GM23248 (cell line): Measurements from ENCODE around the gene ADGRF1. TPM values are rescaled to one million over a fixed set of nuclear protein-coding genes. Genes with fewer than 3 reads are reported as not detected.

Source experiments
- DNase-seq: peaks from one replicate; pipeline ENCODE4 v3.0.0-alpha.2; 2015
- H2AFZ ChIP-seq: fragments of 200-600 bp; sonication (generic); 2 replicates; pipeline ENCODE4 v1.6.1; 2016; ENCODE audit warnings: antibody characterized with exemption
- H3F3A ChIP-seq: fragments of 200-600 bp; sonication (generic); 2 replicates; pipeline ENCODE4 v1.6.1; 2016; ENCODE audit warnings: mild to moderate bottlenecking, antibody characterized with exemption, mixed run types; ENCODE audit not compliant: insufficient read depth
- H3K27ac ChIP-seq: fragments of 200-600 bp; sonication (generic); 2 replicates; pipeline ENCODE4 v1.5.1; 2016; ENCODE audit warnings: mild to moderate bottlenecking
- H3K27me3 ChIP-seq: fragments of 200-600 bp; sonication (generic); replicated peaks from 2 replicates; pipeline ENCODE4 v1.6.1; 2016; ENCODE audit warnings: mild to moderate bottlenecking; ENCODE audit not compliant: insufficient read depth
- H3K36me3 ChIP-seq: fragments of 200-600 bp; sonication (generic); 2 replicates; pipeline ENCODE4 v1.6.1; 2016; ENCODE audit warnings: low read depth, mild to moderate bottlenecking
- H3K4me1 ChIP-seq: fragments of 200-600 bp; sonication (generic); 2 replicates; pipeline ENCODE4 v1.6.1; 2016; ENCODE audit warnings: mild to moderate bottlenecking; ENCODE audit not compliant: insufficient read depth
- H3K4me2 ChIP-seq: fragments of 200-600 bp; sonication (generic); one replicate; pipeline ENCODE4 v1.6.1; 2016; ENCODE audit warnings: mild to moderate bottlenecking; ENCODE audit not compliant: unreplicated experiment
- H3K4me3 ChIP-seq: fragments of 200-600 bp; sonication (generic); 2 replicates; pipeline ENCODE4 v1.5.1; 2016; ENCODE audit warnings: mild to moderate bottlenecking
- H3K79me2 ChIP-seq: fragments of 200-600 bp; sonication (generic); 2 replicates; pipeline ENCODE4 v1.6.1; 2016; ENCODE audit warnings: mild to moderate bottlenecking; ENCODE audit not compliant: insufficient read depth
- H3K9ac ChIP-seq: fragments of 200-600 bp; sonication (generic); 2 replicates; pipeline ENCODE4 v1.6.1; 2016; ENCODE audit warnings: mild to moderate bottlenecking
- H3K9me2 ChIP-seq: fragments of 200-600 bp; sonication (generic); 2 replicates; pipeline ENCODE4 v1.6.1; 2016; ENCODE audit warnings: mixed run types, mild to moderate bottlenecking, moderate library complexity; ENCODE audit not compliant: insufficient read depth
- H3K9me3 ChIP-seq: fragments of 200-600 bp; sonication (generic); one replicate; pipeline ENCODE4 v1.6.1; 2017; ENCODE audit warnings: low read depth
- H4K20me1 ChIP-seq: fragments of 200-600 bp; sonication (generic); 2 replicates; pipeline ENCODE4 v1.6.0; 2016; ENCODE audit not compliant: insufficient read depth
- EZH2 ChIP-seq: fragments of 200-600 bp; sonication (generic); IDR thresholded peaks from 2 replicates; pipeline ENCODE4 v1.6.1; 2018; ENCODE audit warnings: antibody characterized with exemption, mild to moderate bottlenecking; ENCODE audit not compliant: insufficient read depth, poor library complexity, severe bottlenecking
- EZH2phosphoT487 ChIP-seq: fragments of 200-600 bp; sonication (generic); IDR thresholded peaks from 2 replicates; pipeline ENCODE4 v1.6.1; 2018; ENCODE audit warnings: antibody characterized with exemption, moderate library complexity, mild to moderate bottlenecking, low read depth; ENCODE audit not compliant: insufficient read depth
- WGBS, 2 experiments: methylation state at CpG; one replicate each; pipeline ENCODE4 v1.1.6; 2015 to 2017; ENCODE audit warnings: low lambda C conversion rate in 2 of 2, low coverage in 1 of 2; ENCODE audit errors: missing lambda C conversion rate in 2 of 2; 5-methylcytosine and 5-hydroxymethylcytosine counted together
- in situ Hi-C: fragments of 300-500 bp; cut with MboI; formaldehyde crosslinking; loops from 2 replicates; pipeline ENCODE4 v1.15.0; 2020
- polyA plus RNA-seq: library from polyadenylated mRNA; unstranded; fragments of >200 nt; fragmentation: Nextera tagmentation; extraction: Ambion mirVana; gene quantifications from 2 replicates; pipeline ENCODE4 v1.2.1, GENCODE V29; 2016
- total RNA-seq: library from RNA; depleted of rRNA; stranded (reverse); fragments of >200 nt; shearing (Covaris generic); gene quantifications from 2 replicates; pipeline ENCODE4 v1.2.3, GENCODE V29; 2014

Gene ADGRF1
- total and polyA plus RNA-seq, 2 experiments from 2014 or later: not detected

DNA sequence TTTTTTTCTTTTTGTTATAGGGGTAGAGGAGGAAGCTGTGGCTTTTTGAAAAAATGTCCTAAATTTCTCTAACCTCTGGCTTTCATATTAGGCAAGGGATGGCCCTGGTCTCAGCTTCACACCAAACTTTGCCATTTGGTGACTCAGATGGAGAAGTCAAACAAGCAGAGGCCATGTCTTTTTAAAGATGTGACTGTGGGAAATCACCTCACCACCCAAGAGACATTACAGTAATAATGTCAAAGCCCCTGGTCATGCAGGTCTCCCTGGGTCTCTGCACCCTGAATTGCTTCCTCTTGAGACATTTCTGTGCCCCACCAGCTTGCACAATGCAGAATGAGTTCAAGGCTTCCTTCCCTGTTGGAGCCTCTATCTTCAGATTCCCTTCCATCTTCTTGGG, 80.9 kb downstream of the ADGRF1 start:
- TF ChIP-seq EZH2phosphoT487: no peak
- TF ChIP-seq EZH2: no peak

DNA sequence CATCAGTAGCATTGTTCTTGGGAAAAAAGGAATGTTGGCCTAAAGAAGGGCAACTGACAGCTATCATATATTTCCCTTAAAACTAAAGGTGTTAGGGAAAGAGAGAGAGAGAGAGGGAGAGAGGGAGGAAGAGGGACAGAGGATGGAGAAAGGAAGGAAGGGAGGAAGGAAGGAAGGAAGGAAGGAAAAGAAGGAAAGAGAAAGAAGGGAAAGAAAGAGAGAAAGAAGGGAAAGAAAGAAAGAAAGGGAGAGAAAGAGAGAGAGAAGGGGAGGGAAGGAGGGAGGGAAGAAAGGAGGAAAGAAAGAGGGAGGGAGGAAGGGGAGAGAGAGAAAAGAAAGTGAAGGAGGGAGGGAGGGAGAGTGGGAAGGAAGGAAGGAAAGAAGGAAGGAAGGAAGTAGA, 82.7 kb downstream of the ADGRF1 start:
- no peaks in the 10 kb centered on the region for H3K9me2 ChIP-seq
- H3K36me3 ChIP-seq: no peaks in the 10 kb centered on the region
- no peak overlapping the region for H3K4me3 ChIP-seq
- no peaks in the 10 kb centered on the region for H3K4me1 ChIP-seq
- no peaks in the 10 kb centered on the region for H4K20me1 ChIP-seq
- no peak overlapping the region for H2AFZ ChIP-seq
- H3K9ac ChIP-seq: no peak overlapping the region
- no peaks in the 10 kb centered on the region for H3K79me2 ChIP-seq
- H3K9me3 ChIP-seq: no peaks in the 10 kb centered on the region
- TF ChIP-seq EZH2: no peak
- no peak for TF ChIP-seq EZH2phosphoT487
- in situ Hi-C loops: no loop called here
- no peak overlapping the region for H3K4me2 ChIP-seq
- no peaks in the 10 kb centered on the region for H3F3A ChIP-seq
- H3K27ac ChIP-seq: no peak overlapping the region
- 0 out of 2 replicates have a peak, but pooled peaks cover 5% of the 10 kb centered on the region for H3K27me3 ChIP-seq
- DNase-seq: no peak

More for the DNA sequence above, 80.9 kb downstream of the ADGRF1 start:
- H4K20me1 ChIP-seq: no peaks in the 10 kb centered on the region
- no peaks in the 10 kb centered on the region for H3K36me3 ChIP-seq
- H3K27me3 ChIP-seq: 0 out of 2 replicates have a peak, but pooled peaks cover 5% of the 10 kb centered on the region
- in situ Hi-C loops: no loop called here
- no peak overlapping the region for H2AFZ ChIP-seq
- no peak overlapping the region for H3K9ac ChIP-seq
- H3K27ac ChIP-seq: no peak overlapping the region
- H3K4me1 ChIP-seq: no peaks in the 10 kb centered on the region
- H3F3A ChIP-seq: no peaks in the 10 kb centered on the region
- H3K4me2 ChIP-seq: no peak overlapping the region
- no peaks in the 10 kb centered on the region for H3K9me3 ChIP-seq
- H3K9me2 ChIP-seq: no peaks in the 10 kb centered on the region
- H3K79me2 ChIP-seq: no peaks in the 10 kb centered on the region
- no peak overlapping the region for H3K4me3 ChIP-seq
- DNase-seq: no peak

DNA sequence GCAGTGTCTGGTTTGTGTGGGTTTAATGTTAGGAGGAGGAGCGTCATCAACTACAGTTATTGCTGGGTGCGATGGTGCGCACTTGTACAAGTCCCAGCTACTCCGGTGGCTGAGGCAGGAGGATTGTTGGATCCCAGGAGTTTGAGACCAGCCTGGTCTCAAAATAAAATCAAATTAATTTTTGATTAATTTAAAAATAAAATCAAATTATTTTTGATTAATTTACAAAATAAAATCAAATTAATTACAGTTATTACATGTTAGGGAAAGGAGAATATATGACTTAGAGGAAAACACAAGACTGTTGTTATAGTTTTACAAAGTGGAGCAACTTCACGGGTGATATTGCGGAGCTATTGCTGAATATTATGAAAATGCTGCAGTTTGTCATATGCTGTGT, 85.7 kb downstream of the ADGRF1 start:
- H3K9me2 ChIP-seq: no peaks in the 10 kb centered on the region
- WGBS, 2 experiments: 61 to 65% methylated on average over 6 of the region's 6 CpGs
- no peak for TF ChIP-seq EZH2
- no peak for TF ChIP-seq EZH2phosphoT487
- H3K4me3 ChIP-seq: no peak overlapping the region
- no peaks in the 10 kb centered on the region for H4K20me1 ChIP-seq
- no peaks in the 10 kb centered on the region for H3K36me3 ChIP-seq
- H3K9ac ChIP-seq: no peak overlapping the region
- no peak overlapping the region for H3K4me2 ChIP-seq
- in situ Hi-C loops: no loop called here
- no peaks in the 10 kb centered on the region for H3K27me3 ChIP-seq
- no peaks in the 10 kb centered on the region for H3F3A ChIP-seq
- H3K79me2 ChIP-seq: no peaks in the 10 kb centered on the region
- H3K27ac ChIP-seq: no peak overlapping the region
- H3K9me3 ChIP-seq: no peaks in the 10 kb centered on the region
- DNase-seq: no peak
- no peak overlapping the region for H2AFZ ChIP-seq
- no peaks in the 10 kb centered on the region for H3K4me1 ChIP-seq

DNA sequence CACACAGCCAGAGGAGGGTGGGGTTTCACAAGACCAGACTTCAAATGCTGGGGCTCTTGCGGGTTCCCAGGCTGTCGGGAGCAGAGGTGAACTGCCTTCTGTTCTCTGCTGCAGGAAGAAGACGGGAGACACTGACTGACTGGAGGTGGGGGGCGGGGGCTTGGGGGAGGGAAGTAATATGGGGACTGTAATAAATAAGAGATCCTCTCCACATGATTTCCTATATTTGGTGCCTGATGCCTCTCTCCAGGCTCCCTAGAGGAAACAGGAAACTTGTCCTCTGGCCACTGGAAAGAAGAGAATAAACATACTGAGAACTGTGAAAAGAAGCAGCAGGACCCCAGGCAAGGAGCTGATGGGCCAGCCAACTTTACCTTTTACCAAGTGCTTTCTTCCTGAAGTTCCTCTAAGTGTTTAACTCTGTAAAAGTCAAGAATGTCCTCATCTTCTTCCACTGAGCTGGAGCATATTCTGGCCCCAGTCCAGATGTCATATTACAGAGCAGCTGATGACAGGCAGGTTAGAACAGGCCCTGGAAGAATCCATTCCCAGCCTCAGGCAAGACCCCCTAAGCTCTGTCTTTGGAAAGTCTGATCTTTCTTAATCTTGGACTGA, 87.2 kb downstream of the ADGRF1 start:
- TF ChIP-seq EZH2phosphoT487 (no peak), EZH2 (no peak)
- no peak for DNase-seq
- 0 out of 2 replicates have a peak, but pooled peaks cover 1% of the 10 kb centered on the region for H3K27me3 ChIP-seq
- in situ Hi-C loops: no loop called here
- no peak overlapping the region for H3K4me3 ChIP-seq
- H3K9ac ChIP-seq: no peak overlapping the region
- no peaks in the 10 kb centered on the region for H3K36me3 ChIP-seq
- H3K9me2 ChIP-seq: no peaks in the 10 kb centered on the region
- H3F3A ChIP-seq: no peaks in the 10 kb centered on the region
- H3K4me2 ChIP-seq: no peak overlapping the region
- no peaks in the 10 kb centered on the region for H4K20me1 ChIP-seq
- H3K4me1 ChIP-seq: no peaks in the 10 kb centered on the region
- H3K27ac ChIP-seq: no peak overlapping the region
- 10 to 11% methylated on average over 4 of the region's 4 CpGs for WGBS, 2 experiments
- H3K9me3 ChIP-seq: no peaks in the 10 kb centered on the region
- H2AFZ ChIP-seq: no peak overlapping the region
- no peaks in the 10 kb centered on the region for H3K79me2 ChIP-seq

DNA sequence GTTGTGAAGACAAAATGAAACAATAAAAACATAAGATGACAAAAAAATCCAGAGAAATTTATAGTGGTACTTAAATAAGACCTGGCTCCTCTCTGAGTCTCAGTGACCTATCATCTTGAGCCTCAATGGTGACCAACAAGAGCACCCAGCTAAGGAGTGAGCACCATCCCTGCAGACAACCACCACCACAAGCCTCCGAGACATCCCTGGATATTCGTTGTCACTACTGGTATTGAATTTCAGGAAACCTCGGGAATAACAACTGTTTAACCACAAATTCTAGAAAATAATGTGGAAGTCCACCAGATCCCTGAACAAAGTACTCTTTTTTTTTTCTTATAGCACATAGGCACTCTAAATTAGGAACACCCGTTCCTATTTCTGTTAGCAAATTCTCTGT, 88.2 kb downstream of the ADGRF1 start:
- H3K4me1 ChIP-seq: no peaks in the 10 kb centered on the region
- H3K4me2 ChIP-seq: no peak overlapping the region
- DNase-seq: no peak
- in situ Hi-C loops: no loop called here
- no peaks in the 10 kb centered on the region for H3K36me3 ChIP-seq
- H3K9me3 ChIP-seq: no peaks in the 10 kb centered on the region
- no peak overlapping the region for H3K27ac ChIP-seq
- TF ChIP-seq EZH2phosphoT487 (no peak), EZH2 (no peak)
- H3K9ac ChIP-seq: no peak overlapping the region
- no peaks in the 10 kb centered on the region for H3F3A ChIP-seq
- no peak overlapping the region for H2AFZ ChIP-seq
- H4K20me1 ChIP-seq: no peaks in the 10 kb centered on the region
- no peaks in the 10 kb centered on the region for H3K79me2 ChIP-seq
- no peaks in the 10 kb centered on the region for H3K9me2 ChIP-seq
- H3K27me3 ChIP-seq: 0 out of 2 replicates have a peak, but pooled peaks cover 3% of the 10 kb centered on the region
- H3K4me3 ChIP-seq: no peak overlapping the region
- 29 to 32% methylated on average over 4 of the region's 4 CpGs for WGBS, 2 experiments
